GM21447 (cell line): ENCODE measurements around the gene SIGLEC12.
"Not testable (repeated sequence)": the region's sequence is repeated elsewhere in the genome, so short reads cannot be mapped to it uniquely, and the experiment has no call there.

ENCODE experiments used
- ATAC-seq: cut with Tn5 transposase; IDR thresholded peaks from one replicate; pipeline ENCODE4 v1.9.1; 2021; ENCODE audit not compliant: unreplicated experiment

Gene SIGLEC12

GRCh38 chr19:51485960-51486660, 15.5 kb downstream of the SIGLEC12 start:
- ATAC-seq: no peak

- ATAC-seq: no peak
Measured at GRCh38 chr19:51480590-51480989, 21.0 kb downstream of the SIGLEC12 start.

GRCh38 chr19:51479531-51480331, 21.9 kb downstream of the SIGLEC12 start:
- ATAC-seq: no peak

- ATAC-seq: no peak
Measured at GRCh38 chr19:51478381-51479234, 23.0 kb downstream of the SIGLEC12 start, which contains the start of gene CEACAM18. Gene CEACAM18, plus strand, starts transcription at chr19:51478539.

- no peak for ATAC-seq
Measured at GRCh38 chr19:51477344-51477743, 24.3 kb downstream of the SIGLEC12 start.

GRCh38 chr19:51476164-51476563, 25.4 kb downstream of the SIGLEC12 start:
- no peak for ATAC-seq

GRCh38 chr19:51473009-51473707, 28.4 kb downstream of the SIGLEC12 start:
- ATAC-seq: no peak

- ATAC-seq: no peak
Measured at GRCh38 chr19:51472607-51473006, 29.0 kb downstream of the SIGLEC12 start.

- ATAC-seq: no peak
Measured at GRCh38 chr19:51471527-51471926, 30.1 kb downstream of the SIGLEC12 start.

GRCh38 chr19:51470966-51471365, 30.6 kb downstream of the SIGLEC12 start:
- no peak for ATAC-seq

- no peak for ATAC-seq
Measured at GRCh38 chr19:51469629-51470028, 32.0 kb downstream of the SIGLEC12 start.

- ATAC-seq: no peak
Measured at GRCh38 chr19:51469162-51469561, 32.4 kb downstream of the SIGLEC12 start.

- no peak for ATAC-seq
Measured at GRCh38 chr19:51468545-51468920, 33.1 kb downstream of the SIGLEC12 start.

- no peak for ATAC-seq
Measured at GRCh38 chr19:51467864-51468544, 33.6 kb downstream of the SIGLEC12 start.

- no peak for ATAC-seq
Measured at GRCh38 chr19:51466723-51467122, 34.9 kb downstream of the SIGLEC12 start.

- ATAC-seq: not testable (repeated sequence)
Measured at GRCh38 chr19:51463976-51464581, 37.5 kb downstream of the SIGLEC12 start.

- ATAC-seq: no peak
Measured at GRCh38 chr19:51462681-51463080, 38.9 kb downstream of the SIGLEC12 start.

- ATAC-seq: no peak
Measured at GRCh38 chr19:51462276-51462675, 39.3 kb downstream of the SIGLEC12 start.

GRCh38 chr19:51461723-51462161, 39.9 kb downstream of the SIGLEC12 start:
- ATAC-seq: no peak
